Measurements from ENCODE around the gene MERTK.
A peak's percentile ranks its signal among the peaks of the same experiment; 100 is the strongest.
"Not testable (repeated sequence)": the region's sequence is repeated elsewhere in the genome, so short reads cannot be mapped to it uniquely, and the experiment has no call there.

Gene MERTK

DNA sequence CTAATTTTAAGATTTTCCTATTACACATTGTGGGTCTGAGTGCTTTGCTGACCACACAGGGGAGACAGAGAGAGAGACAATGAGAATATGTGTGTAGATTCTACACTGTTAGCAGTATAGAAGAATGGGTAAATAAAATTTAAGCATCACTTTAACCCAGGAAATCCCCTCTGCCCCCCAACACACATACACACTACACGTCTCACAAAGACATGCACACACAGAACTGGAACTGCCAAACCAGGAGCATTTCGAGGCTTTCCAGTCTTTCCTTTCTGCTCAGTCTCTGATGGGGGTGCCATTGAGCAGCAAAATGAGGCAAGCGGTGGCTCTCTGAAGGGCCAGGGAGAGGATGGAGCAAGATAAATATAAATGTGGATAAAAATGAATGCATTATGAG is 2.5 kb downstream of the MERTK start:
- TF ChIP-seq, protein P1, sequence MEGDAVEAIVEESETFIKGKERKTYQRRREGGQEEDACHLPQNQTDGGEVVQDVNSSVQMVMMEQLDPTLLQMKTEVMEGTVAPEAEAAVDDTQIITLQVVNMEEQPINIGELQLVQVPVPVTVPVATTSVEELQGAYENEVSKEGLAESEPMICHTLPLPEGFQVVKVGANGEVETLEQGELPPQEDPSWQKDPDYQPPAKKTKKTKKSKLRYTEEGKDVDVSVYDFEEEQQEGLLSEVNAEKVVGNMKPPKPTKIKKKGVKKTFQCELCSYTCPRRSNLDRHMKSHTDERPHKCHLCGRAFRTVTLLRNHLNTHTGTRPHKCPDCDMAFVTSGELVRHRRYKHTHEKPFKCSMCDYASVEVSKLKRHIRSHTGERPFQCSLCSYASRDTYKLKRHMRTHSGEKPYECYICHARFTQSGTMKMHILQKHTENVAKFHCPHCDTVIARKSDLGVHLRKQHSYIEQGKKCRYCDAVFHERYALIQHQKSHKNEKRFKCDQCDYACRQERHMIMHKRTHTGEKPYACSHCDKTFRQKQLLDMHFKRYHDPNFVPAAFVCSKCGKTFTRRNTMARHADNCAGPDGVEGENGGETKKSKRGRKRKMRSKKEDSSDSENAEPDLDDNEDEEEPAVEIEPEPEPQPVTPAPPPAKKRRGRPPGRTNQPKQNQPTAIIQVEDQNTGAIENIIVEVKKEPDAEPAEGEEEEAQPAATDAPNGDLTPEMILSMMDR (IDR thresholded peaks at IDR 0.05): peak in 1 of 2 experiments; percentile 47
- H3K4me1 ChIP-seq: peaks cover 0 to 69% (median 35%) of the 10 kb centered on the region in 4 donors
- no peak for DNase-seq
- peak overlapping the region; percentile 92 to 95 for H3K27ac ChIP-seq
- no peaks in the 10 kb centered on the region for H3K27me3 ChIP-seq
- peak overlapping the region; percentile 89 to 92 for H3K4me3 ChIP-seq
- no peaks in the 10 kb centered on the region for H3K36me3 ChIP-seq
- no peaks in the 10 kb centered on the region for H3K9me3 ChIP-seq
- intact Hi-C loops (cut with DNase I; ENCODE audit: low total_unique reads): no loop called here

DNA sequence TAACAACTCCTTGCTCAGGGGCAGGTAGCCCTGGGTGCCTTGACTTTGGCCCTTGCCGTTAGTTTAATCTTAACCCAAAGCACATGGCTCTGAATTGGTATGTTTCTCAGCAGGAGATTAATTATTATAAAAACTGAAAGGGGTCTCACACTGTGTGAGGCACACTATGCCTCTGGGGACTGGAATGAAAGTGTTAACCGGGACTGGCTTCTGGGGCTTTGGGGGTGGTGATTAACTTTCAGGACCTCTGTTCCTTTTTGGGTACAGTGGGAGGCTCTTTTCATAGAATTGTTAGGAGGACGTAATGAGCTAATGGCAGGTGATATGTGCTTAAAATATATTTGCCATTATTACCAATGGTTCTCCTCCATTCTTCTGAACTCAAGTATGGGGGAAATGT is 5.1 kb downstream of the MERTK start:
- no peak overlapping the region for H3K4me3 ChIP-seq
- TF ChIP-seq, protein P1 (IDR thresholded peaks at IDR 0.05): no peak
- intact Hi-C loops (cut with DNase I; ENCODE audit: low total_unique reads): no loop called here
- H3K27me3 ChIP-seq: no peaks in the 10 kb centered on the region
- no peaks in the 10 kb centered on the region for H3K36me3 ChIP-seq
- peak overlapping the region; percentile 81 to 83 for H3K27ac ChIP-seq
- peaks cover 0 to 82% (median 44%) of the 10 kb centered on the region in 4 donors for H3K4me1 ChIP-seq
- DNase-seq: no peak
- H3K9me3 ChIP-seq: no peaks in the 10 kb centered on the region

GRCh38 chr2:111903930-111904439 is 5.6 kb downstream of the MERTK start:
- Histone ChIP-seq H3K9me3 (no peaks in the 10 kb centered on the region), H3K27ac (peak overlapping the region; percentile 81 to 83), H3K27me3 (no peaks in the 10 kb centered on the region), H3K36me3 (no peaks in the 10 kb centered on the region), H3K4me1 (peaks cover 0 to 86% (median 46%) of the 10 kb centered on the region in 4 donors), H3K4me3 (no peak overlapping the region)
- DNase-seq: no peak
- TF ChIP-seq, protein P1 (IDR thresholded peaks at IDR 0.05): no peak
- intact Hi-C loops (cut with DNase I; ENCODE audit: low total_unique reads): loop anchor here (2.0 kb wide), 1 partner anchor 71 kb away; no protein-coding TSS in a partner anchor

GRCh38 chr2:111904726-111905474 is 6.5 kb downstream of the MERTK start:
- peak overlapping the region; percentile 81 to 83 for H3K27ac ChIP-seq
- peaks cover 0 to 92% (median 44%) of the 10 kb centered on the region in 4 donors for H3K4me1 ChIP-seq
- no peak for DNase-seq
- H3K4me3 ChIP-seq: no peak overlapping the region
- no peaks in the 10 kb centered on the region for H3K27me3 ChIP-seq
- no peaks in the 10 kb centered on the region for H3K9me3 ChIP-seq
- intact Hi-C loops (cut with DNase I; ENCODE audit: low total_unique reads): loop anchor here (2.0 kb wide), 1 partner anchor 70 kb away; no protein-coding TSS in a partner anchor
- TF ChIP-seq, protein P1 (IDR thresholded peaks at IDR 0.05): no peak
- no peaks in the 10 kb centered on the region for H3K36me3 ChIP-seq

GRCh38 chr2:111905475-111905869 is 7.1 kb downstream of the MERTK start:
- H3K9me3 ChIP-seq, H3K4me3 ChIP-seq, H3K27me3 ChIP-seq, H3K36me3 ChIP-seq, DNase-seq: not testable (repeated sequence)
- Histone ChIP-seq H3K4me1 (peaks cover 0 to 92% (median 42%) of the 10 kb centered on the region in 4 donors), H3K27ac (peak overlapping the region; percentile 81 to 83)
- intact Hi-C loops (cut with DNase I; ENCODE audit: low total_unique reads): loop anchor here (2.0 kb wide), 1 partner anchor 69 kb away; no protein-coding TSS in a partner anchor

All from tibial artery (tissue), 4 donors.